Sigmoid colon (tissue), 4 donors: Measurements from ENCODE around the gene HOXA1.

Experiments used
- EP300 ChIP-seq, 4 donors: sonication (generic); formaldehyde crosslinking; IDR thresholded peaks; one replicate each; pipeline ENCODE4 v1.6.1; 2017; ENCODE audit warnings: antibody characterized with exemption in 4 of 4
- POLR2A ChIP-seq, 2 donors: fragments of 450-650 bp; IDR thresholded peaks; one replicate each; pipeline ENCODE4 v1.6.1; 2016; ENCODE audit warnings: antibody characterized with exemption in 2 of 2, mild to moderate bottlenecking in 2 of 2, moderate library complexity in 2 of 2
- POLR2AphosphoS5 ChIP-seq, 4 donors: sonication (generic); formaldehyde crosslinking; IDR thresholded peaks; one replicate each; pipeline ENCODE4 v1.6.1; 2017; ENCODE audit warnings: antibody characterized with exemption in 4 of 4
- TF ChIP-seq, protein P1 (sequence below), 4 experiments: fragments of 450-650 bp in 3 of 4; fragments of 200-600 bp in 1 of 4; IDR thresholded peaks; one replicate each; pipeline ENCODE4 v1.5.1; 2016 to 2019; ENCODE audit warnings: antibody characterized with exemption in 4 of 4, mild to moderate bottlenecking in 3 of 4, moderate library complexity in 2 of 4

- TF ChIP-seq EP300 (IDR thresholded peaks at IDR 0.05): no peak
- TF ChIP-seq, protein P1, sequence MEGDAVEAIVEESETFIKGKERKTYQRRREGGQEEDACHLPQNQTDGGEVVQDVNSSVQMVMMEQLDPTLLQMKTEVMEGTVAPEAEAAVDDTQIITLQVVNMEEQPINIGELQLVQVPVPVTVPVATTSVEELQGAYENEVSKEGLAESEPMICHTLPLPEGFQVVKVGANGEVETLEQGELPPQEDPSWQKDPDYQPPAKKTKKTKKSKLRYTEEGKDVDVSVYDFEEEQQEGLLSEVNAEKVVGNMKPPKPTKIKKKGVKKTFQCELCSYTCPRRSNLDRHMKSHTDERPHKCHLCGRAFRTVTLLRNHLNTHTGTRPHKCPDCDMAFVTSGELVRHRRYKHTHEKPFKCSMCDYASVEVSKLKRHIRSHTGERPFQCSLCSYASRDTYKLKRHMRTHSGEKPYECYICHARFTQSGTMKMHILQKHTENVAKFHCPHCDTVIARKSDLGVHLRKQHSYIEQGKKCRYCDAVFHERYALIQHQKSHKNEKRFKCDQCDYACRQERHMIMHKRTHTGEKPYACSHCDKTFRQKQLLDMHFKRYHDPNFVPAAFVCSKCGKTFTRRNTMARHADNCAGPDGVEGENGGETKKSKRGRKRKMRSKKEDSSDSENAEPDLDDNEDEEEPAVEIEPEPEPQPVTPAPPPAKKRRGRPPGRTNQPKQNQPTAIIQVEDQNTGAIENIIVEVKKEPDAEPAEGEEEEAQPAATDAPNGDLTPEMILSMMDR (IDR thresholded peaks at IDR 0.05): no peak
- TF ChIP-seq POLR2A (IDR thresholded peaks at IDR 0.05): no peak
- no peak for TF ChIP-seq POLR2AphosphoS5 (IDR thresholded peaks at IDR 0.05)
Observed at GRCh38 chr7:27123477-27124053, 27.8 kb upstream of the HOXA1 start.
